Transverse colon (tissue), 4 donors: ENCODE data around the gene LRPAP1.

ENCODE experiments used
- CTCF ChIP-seq, 5 experiments: fragments of 200-600 bp in 3 of 5; fragments of 450-650 bp in 2 of 5; sonication (generic) in 3 of 5; IDR thresholded peaks; 1 replicate in 2 of 5; 2 replicates in 3 of 5; pipeline ENCODE4 v1.5.1; 2016 to 2017; ENCODE audit warnings: antibody characterized with exemption in 5 of 5, inconsistent platforms in 3 of 5, mild to moderate bottlenecking in 2 of 5, moderate library complexity in 1 of 5
- EP300 ChIP-seq: sonication (generic); formaldehyde crosslinking; IDR thresholded peaks from one replicate; pipeline ENCODE4 v1.6.1; 2017; ENCODE audit warnings: antibody characterized with exemption, low read depth
- POLR2A ChIP-seq: fragments of 450-650 bp; IDR thresholded peaks from one replicate; pipeline ENCODE4 v1.6.1; 2016; ENCODE audit warnings: antibody characterized with exemption, mild to moderate bottlenecking, moderate library complexity
- POLR2AphosphoS5 ChIP-seq, 3 donors: sonication (generic); formaldehyde crosslinking; IDR thresholded peaks; one replicate each; pipeline ENCODE4 v1.6.1; 2016; ENCODE audit warnings: antibody characterized with exemption in 3 of 3

- TF ChIP-seq CTCF (IDR thresholded peaks at IDR 0.05) = no peak
- no peak for TF ChIP-seq POLR2AphosphoS5 (IDR thresholded peaks at IDR 0.05)
- TF ChIP-seq POLR2A = no peak
- no peak for TF ChIP-seq EP300
These were observed 40.4 kb downstream of the LRPAP1 start for GRCh38 chr4:3491681-3492405.
